ENCODE data around the gene CASTOR2.
"Not testable (repeated sequence)": the region's sequence is repeated elsewhere in the genome, so short reads cannot be mapped to it uniquely, and the experiment has no call there.

The CASTOR2 gene

GRCh38 chr7:75066521-75066920 is 102.0 kb downstream of the CASTOR2 start:
- DNase-seq (ENCODE audit: extremely low read depth, low read depth): no peak
- no peak for TF ChIP-seq CTCF (IDR thresholded peaks at IDR 0.05; ENCODE audit: low read depth, low read length)

GRCh38 chr7:75072981-75073283 is 108.4 kb downstream of the CASTOR2 start:
- TF ChIP-seq CTCF (IDR thresholded peaks at IDR 0.05; ENCODE audit: low read depth, low read length): no peak
- DNase-seq (ENCODE audit: extremely low read depth, low read depth): no peak

GRCh38 chr7:75074262-75074641 is 109.7 kb downstream of the CASTOR2 start:
- DNase-seq (ENCODE audit: extremely low read depth, low read depth): not testable (repeated sequence)
